ENCODE measurements around the gene NHERF1.

- no peak for TF ChIP-seq YY1 (IDR thresholded peaks at IDR 0.05; ENCODE audit: insufficient read depth, insufficient read length)
- TF ChIP-seq SUZ12 (IDR thresholded peaks at IDR 0.05; ENCODE audit: extremely low read depth, insufficient read depth, insufficient read length) = no peak
- TF ChIP-seq ZNF274 (IDR thresholded peaks at IDR 0.05; ENCODE audit: low read depth, low read length) = no peak
Observed at GRCh38 chr17:74723891-74724290, 24.5 kb upstream of the NHERF1 start.
